ENCODE data around the gene DTHD1. TPM values are rescaled to one million over a fixed set of nuclear protein-coding genes. Genes with fewer than 3 reads are reported as not detected.

DTHD1 gene
- total and polyA plus RNA-seq, 2 of the 8 experiments (the other 6 are each of a cell fraction or from before 2014, with no cell fraction given): not detected

DNA sequence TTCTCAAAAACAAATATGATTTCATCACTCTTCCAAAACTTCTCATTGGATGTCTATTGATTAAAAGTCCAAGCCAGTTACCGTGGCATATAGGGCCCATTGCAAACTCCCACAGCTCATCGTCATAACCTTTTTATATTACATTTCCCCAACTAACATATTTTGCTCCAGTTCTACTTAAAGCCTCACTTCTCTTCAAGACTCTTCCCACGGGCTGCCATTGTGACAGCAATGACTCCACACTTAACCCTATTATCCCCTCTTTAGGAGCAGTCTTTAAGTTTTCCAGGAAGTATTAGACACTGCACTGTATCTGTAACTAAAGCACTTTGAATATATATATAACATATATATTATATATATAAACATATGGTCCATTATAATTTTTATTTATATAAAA, 44.5 kb downstream of the DTHD1 start:
- no peak overlapping the region for H4K8ac ChIP-seq (ENCODE audit: extremely low read depth, insufficient read depth, low read length)
- no peak overlapping the region for H3K4me2 ChIP-seq (ENCODE audit: insufficient read depth in 1 of 2, low read depth in 2 of 2, low read length in 2 of 2)
- no peak overlapping the region for H3K18ac ChIP-seq (ENCODE audit: extremely low read depth, low read length)
- H4K91ac ChIP-seq (replicated peaks; ENCODE audit: insufficient read length, low read length): no peak overlapping the region
- ChIA-PET POLR2A (ENCODE audit: partially characterized antibody) (no interaction called here), CTCF (ENCODE audit: partially characterized antibody) (no interaction called here)
- H2BK20ac ChIP-seq (ENCODE audit: low read length): no peak overlapping the region
- FAIRE-seq: no peak
- H2BK15ac ChIP-seq (ENCODE audit: low read length): no peak overlapping the region
- H4K20me1 ChIP-seq (replicated peaks in 1 of 2; ENCODE audit: control insufficient read depth in 1 of 2, insufficient read depth in 2 of 2, low read length in 2 of 2): no peaks in the 10 kb centered on the region
- H2BK12ac ChIP-seq (ENCODE audit: low read depth, low read length): no peak overlapping the region
- no peak overlapping the region for H2AK5ac ChIP-seq (ENCODE audit: low read depth, low read length)
- H4K5ac ChIP-seq (ENCODE audit: insufficient read length, low read depth, low read length): no peak overlapping the region
- no peak overlapping the region for H3K27ac ChIP-seq (ENCODE audit: low read depth, low read length)
- no peak overlapping the region for H2BK5ac ChIP-seq (ENCODE audit: low read depth, low read length)
- H3K4ac ChIP-seq (replicated peaks; ENCODE audit: insufficient read length, low read depth, low read length): no peak overlapping the region
- no peaks in the 10 kb centered on the region for H3K23me2 ChIP-seq (ENCODE audit: low read depth, low read length)
- WGBS, 2 experiments (ENCODE audit: extremely low coverage in 1 of 2, insufficient coverage in 1 of 2, insufficient read length in 1 of 2, insufficient replicate concordance in 2 of 2, low coverage in 1 of 2, low lambda C conversion rate in 2 of 2, missing lambda C conversion rate in 1 of 2): 90% methylated on average over 3 of the region's 3 CpGs; no CpG with 5 or more reads in 1 of the 2 experiments
- H3K9me3 ChIP-seq (ENCODE audit: insufficient read depth in 2 of 2, low read depth in 1 of 2, low read length in 1 of 2): no peaks in the 10 kb centered on the region
- H3K79me1 ChIP-seq (ENCODE audit: low read depth, low read length): no peaks in the 10 kb centered on the region
- H3K27me3 ChIP-seq (replicated peaks in 1 of 4; ENCODE audit: control insufficient read depth in 3 of 4, extremely low read depth in 1 of 4, insufficient read depth in 3 of 4, low read length in 3 of 4): no peaks in the 10 kb centered on the region
- no peak overlapping the region for H3K23ac ChIP-seq (ENCODE audit: insufficient read length)
- peaks cover 0 to 2% (median 0%) of the 10 kb centered on the region in 4 experiments; a peak in 1 of 8 replicates for H3K36me3 ChIP-seq (ENCODE audit: control insufficient read depth in 2 of 4, insufficient read depth in 4 of 4, low read length in 3 of 4)
- H3K14ac ChIP-seq (ENCODE audit: insufficient read length): no peak overlapping the region
- H2AFZ ChIP-seq (ENCODE audit: low read length): no peak overlapping the region
- H3K4me3 ChIP-seq (ENCODE audit: extremely low read depth in 1 of 4, insufficient read depth in 2 of 4, low read depth in 3 of 4, low read length in 4 of 4): no peak overlapping the region
- DNase-seq (ENCODE audit: low read depth in 1 of 2, low spot score in 2 of 2): no peak
- H3K56ac ChIP-seq (replicated peaks; ENCODE audit: insufficient read length, low read depth, low read length): no peak overlapping the region
- no peaks in the 10 kb centered on the region for H3K79me2 ChIP-seq (ENCODE audit: control insufficient read depth in 1 of 2, insufficient read depth in 2 of 2, low read length in 2 of 2)
- no peak overlapping the region for H3K9ac ChIP-seq (replicated peaks in 1 of 4; ENCODE audit: extremely low read depth in 1 of 4, low read depth in 3 of 4, low read length in 3 of 4)
- no peak overlapping the region for H2BK120ac ChIP-seq (replicated peaks; ENCODE audit: low read depth, low read length)
- no peaks in the 10 kb centered on the region for H3K4me1 ChIP-seq (replicated peaks in 1 of 4; ENCODE audit: control insufficient read depth in 3 of 4, insufficient read depth in 4 of 4, low read length in 3 of 4)
- no peak for TF ChIP-seq MAFK (IDR thresholded peaks at IDR 0.05; ENCODE audit: low read depth, low read length)
